H9 (cell line): ENCODE measurements around the gene TEAD1. TPM values are rescaled to one million over a fixed set of nuclear protein-coding genes. Genes with fewer than 3 reads are reported as not detected.

Experiments used
- DNase-seq: peaks from one replicate; pipeline ENCODE4 v3.0.0-alpha.2; 2017
- H2AFZ ChIP-seq: one replicate; pipeline ENCODE4 v1.6.1; 2013; ENCODE audit warnings: mild to moderate bottlenecking, low read length, control low read depth, moderate library complexity
- H2AK5ac ChIP-seq: 2 replicates; pipeline ENCODE4 v1.6.1; 2013; ENCODE audit warnings: low read length, control low read depth, mixed read lengths; ENCODE audit not compliant: insufficient read length
- H2BK120ac ChIP-seq: one replicate; pipeline ENCODE4 v1.6.1; 2013; ENCODE audit warnings: low read depth, mild to moderate bottlenecking, low read length, control low read depth, inconsistent platforms; ENCODE audit not compliant: poor library complexity, severe bottlenecking
- H2BK12ac ChIP-seq: 2 replicates; pipeline ENCODE4 v1.6.1; 2013; ENCODE audit warnings: low read length, control low read depth, mixed read lengths, low read depth; ENCODE audit not compliant: insufficient read length
- H2BK15ac ChIP-seq: 2 replicates; pipeline ENCODE4 v1.6.1; 2013; ENCODE audit warnings: low read depth, low read length, control low read depth
- H2BK20ac ChIP-seq: one replicate; pipeline ENCODE4 v1.6.1; 2013; ENCODE audit warnings: low read depth, mild to moderate bottlenecking, low read length, control low read depth, inconsistent platforms; ENCODE audit not compliant: poor library complexity, severe bottlenecking
- H2BK5ac ChIP-seq: 2 replicates; pipeline ENCODE4 v1.6.1; 2013; ENCODE audit warnings: low read length, control low read depth, mixed read lengths; ENCODE audit not compliant: insufficient read length
- H3K14ac ChIP-seq: 2 replicates; pipeline ENCODE4 v1.6.1; 2013; ENCODE audit warnings: low read length, control low read depth; ENCODE audit not compliant: insufficient read depth
- H3K18ac ChIP-seq: 2 replicates; pipeline ENCODE4 v1.6.1; 2013; ENCODE audit warnings: low read depth, mild to moderate bottlenecking, mixed read lengths, low read length, control low read depth; ENCODE audit not compliant: insufficient read length
- H3K23ac ChIP-seq: 2 replicates; pipeline ENCODE4 v1.6.1; 2013; ENCODE audit warnings: low read length, control low read depth, mixed read lengths, low read depth; ENCODE audit not compliant: insufficient read length
- H3K23me2 ChIP-seq: 2 replicates; pipeline ENCODE4 v1.6.1; 2013; ENCODE audit warnings: low read depth, mild to moderate bottlenecking, mixed read lengths, low read length, control low read depth; ENCODE audit not compliant: insufficient read length, poor library complexity, severe bottlenecking
- H3K27ac ChIP-seq: 2 replicates; pipeline ENCODE4 v1.5.1; 2013; ENCODE audit warnings: low read length, control low read depth, mixed read lengths, low read depth; ENCODE audit not compliant: insufficient read length
- H3K27me3 ChIP-seq: 2 replicates; pipeline ENCODE4 v1.6.1; 2013; ENCODE audit warnings: low read length, control low read depth, inconsistent platforms; ENCODE audit not compliant: insufficient read depth
- H3K4ac ChIP-seq: 2 replicates; pipeline ENCODE4 v1.6.1; 2013; ENCODE audit warnings: low read depth, mild to moderate bottlenecking, control low read depth, inconsistent platforms, low read length, moderate library complexity
- H3K4me1 ChIP-seq: 2 replicates; pipeline ENCODE4 v1.6.1; 2013; ENCODE audit warnings: low read length, control low read depth, inconsistent platforms; ENCODE audit not compliant: insufficient read depth
- H3K4me2 ChIP-seq: 2 replicates; pipeline ENCODE4 v1.6.1; 2013; ENCODE audit warnings: low read length, control low read depth, mixed read lengths; ENCODE audit not compliant: insufficient read length, insufficient read depth
- H3K56ac ChIP-seq: 2 replicates; pipeline ENCODE4 v1.6.1; 2013; ENCODE audit warnings: low read depth, mild to moderate bottlenecking, mixed read lengths, low read length, control low read depth; ENCODE audit not compliant: insufficient read length
- H3K79me1 ChIP-seq: 2 replicates; pipeline ENCODE4 v1.6.1; 2013; ENCODE audit warnings: low read depth, mild to moderate bottlenecking, moderate library complexity, low read length, control low read depth, inconsistent platforms; ENCODE audit not compliant: insufficient read depth, poor library complexity, severe bottlenecking
- H3K79me2 ChIP-seq: 2 replicates; pipeline ENCODE4 v1.6.1; 2013; ENCODE audit warnings: low read length, control low read depth, inconsistent platforms; ENCODE audit not compliant: insufficient read depth
- H3K9ac ChIP-seq: 2 replicates; pipeline ENCODE4 v1.6.1; 2013; ENCODE audit warnings: low read length, control low read depth, mixed read lengths; ENCODE audit not compliant: insufficient read length; ENCODE audit errors: extremely low read depth
- H3K9me3 ChIP-seq: one replicate; pipeline ENCODE4 v1.6.1; 2013; ENCODE audit warnings: low read depth, low read length, inconsistent platforms; ENCODE audit not compliant: control insufficient read depth
- H3T11ph ChIP-seq: one replicate; pipeline ENCODE4 v1.6.1; 2013; ENCODE audit warnings: mild to moderate bottlenecking, low read length, control low read depth, inconsistent platforms
- H4K20me1 ChIP-seq: one replicate; pipeline ENCODE4 v1.6.1; 2013; ENCODE audit not compliant: control insufficient read depth, insufficient read length, insufficient read depth
- H4K5ac ChIP-seq: 2 replicates; pipeline ENCODE4 v1.6.1; 2013; ENCODE audit warnings: low read depth, mild to moderate bottlenecking, mixed read lengths, low read length, control low read depth; ENCODE audit not compliant: insufficient read length
- H4K8ac ChIP-seq: replicated peaks from 2 replicates; pipeline ENCODE4 v1.6.1; 2013; ENCODE audit warnings: low read length, control low read depth, mixed read lengths, low read depth; ENCODE audit not compliant: insufficient read length
- H4K91ac ChIP-seq: 2 replicates; pipeline ENCODE4 v1.6.1; 2013; ENCODE audit warnings: low read depth, mild to moderate bottlenecking, moderate library complexity, mixed read lengths, low read length, control low read depth; ENCODE audit not compliant: insufficient read length
- H3K27ac Mint-ChIP-seq, 3 experiments: 2 replicates in 2 of 3; 3 replicates in 1 of 3; pipeline ENCODE4 v1.8.0; 2020 to 2021; ENCODE audit warnings: mixed read lengths in 3 of 3, mild to moderate bottlenecking in 1 of 3, moderate library complexity in 1 of 3
- H3K27me3 Mint-ChIP-seq: 2 replicates; pipeline ENCODE4 v1.8.0; 2021; ENCODE audit warnings: low read depth, mild to moderate bottlenecking, moderate library complexity, mixed read lengths
- H3K36me3 Mint-ChIP-seq, 3 experiments: 2 replicates in 2 of 3; 3 replicates in 1 of 3; pipeline ENCODE4 v1.8.0; 2020 to 2021; ENCODE audit warnings: low read depth in 3 of 3, mixed read lengths in 3 of 3; ENCODE audit not compliant: insufficient read depth in 1 of 3
- H3K4me1 Mint-ChIP-seq, 2 experiments: 2 replicates each; pipeline ENCODE4 v1.8.0; 2020; ENCODE audit warnings: mixed read lengths in 2 of 2
- H3K4me3 Mint-ChIP-seq, 2 experiments: 2 replicates in 1 of 2; 3 replicates in 1 of 2; pipeline ENCODE4 v1.8.0; 2020 to 2021; ENCODE audit warnings: mild to moderate bottlenecking in 2 of 2, mixed read lengths in 2 of 2, moderate library complexity in 1 of 2
- H3K9me3 Mint-ChIP-seq, 2 experiments: 2 replicates in 1 of 2; 3 replicates in 1 of 2; pipeline ENCODE4 v1.8.0; 2020; ENCODE audit warnings: mild to moderate bottlenecking in 2 of 2, mixed read lengths in 2 of 2, moderate library complexity in 1 of 2
- WGBS: extraction: QIAGEN DNeasy Blood & Tissue Kit; methylation state at CpG from one replicate; pipeline ENCODE4 v1.1.7; 2013; ENCODE audit warnings: missing lambda C conversion rate, low lambda C conversion rate, mixed read lengths; ENCODE audit not compliant: insufficient read length; ENCODE audit errors: extremely low coverage; 5-methylcytosine and 5-hydroxymethylcytosine counted together
- total RNA-seq: library from RNA; stranded (reverse); gene quantifications from 2 replicates; pipeline ENCODE4 v1.2.1, GENCODE V29; 2021
- TF ChIP-seq, protein P1 (sequence below): fragments of 200-600 bp; sonication (generic); conservative IDR thresholded peaks from 3 replicates; pipeline ENCODE4 v1.8.0; 2021; ENCODE audit warnings: antibody characterized with exemption, mild to moderate bottlenecking

The TEAD1 gene
- total RNA-seq, 1 experiment from 2014 or later, result 75.1 TPM

DNA sequence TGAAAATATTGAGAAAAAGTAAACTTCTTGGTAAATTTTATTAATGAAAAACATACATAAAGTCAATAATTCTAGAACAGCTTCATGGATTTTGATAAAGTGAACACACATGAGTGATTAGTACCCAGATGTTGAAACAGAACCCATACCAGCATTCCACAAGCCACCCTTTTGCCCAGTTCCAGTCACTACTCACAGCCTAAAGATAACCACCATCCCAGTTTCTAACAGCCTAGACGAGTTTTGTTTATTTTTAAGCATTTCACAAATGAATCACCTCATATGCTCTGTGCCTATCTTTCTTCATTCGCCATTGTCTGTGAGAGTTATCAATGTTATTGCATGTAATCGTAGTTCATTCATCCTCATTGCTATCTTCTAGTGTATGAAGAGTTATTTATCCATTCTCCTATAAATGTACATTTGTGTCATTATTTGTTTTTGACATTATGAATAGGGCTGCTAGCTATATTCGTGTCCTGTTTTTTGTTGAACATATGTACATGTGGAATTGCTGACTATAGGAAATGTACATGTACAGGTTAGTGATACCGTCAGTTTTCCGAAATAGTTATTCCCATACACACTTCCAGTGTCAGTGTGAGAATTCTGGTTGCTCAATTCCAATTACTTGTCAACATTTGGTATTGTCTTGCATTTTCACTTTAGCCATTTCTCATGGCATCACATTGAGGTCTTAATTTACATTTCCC lies 44.5 kb upstream of the TEAD1 start:
- no peak overlapping the region for H3K9ac ChIP-seq
- H3K9me3 Mint-ChIP-seq, result no peaks in the 10 kb centered on the region
- no CpG with 5 or more reads among the region's 6 CpGs for WGBS
- no peak overlapping the region for H3K4me3 Mint-ChIP-seq
- H4K91ac ChIP-seq, result no peak overlapping the region
- no peak overlapping the region for H3K27ac ChIP-seq
- no peak for DNase-seq
- no peaks in the 10 kb centered on the region for H3K27me3 ChIP-seq
- no peak overlapping the region for H2BK5ac ChIP-seq
- no peaks in the 10 kb centered on the region for H3K4me1 ChIP-seq
- H2BK12ac ChIP-seq, result no peak overlapping the region
- H3K4ac ChIP-seq, result no peak overlapping the region
- H3T11ph ChIP-seq, result no peak overlapping the region
- H4K8ac ChIP-seq, result no peak overlapping the region
- H3K4me2 ChIP-seq, result no peak overlapping the region
- no peaks in the 10 kb centered on the region for H3K23me2 ChIP-seq
- H2BK120ac ChIP-seq, result no peak overlapping the region
- H3K18ac ChIP-seq, result no peak overlapping the region
- H2AK5ac ChIP-seq, result no peak overlapping the region
- no peak overlapping the region for H2AFZ ChIP-seq
- H3K27ac Mint-ChIP-seq, result no peak overlapping the region
- H3K79me2 ChIP-seq, result no peaks in the 10 kb centered on the region
- peaks cover 2% of the 10 kb centered on the region; the same call in 1 of the 2 replicates for H3K27me3 Mint-ChIP-seq
- H3K9me3 ChIP-seq, result no peaks in the 10 kb centered on the region
- TF ChIP-seq, protein P1, sequence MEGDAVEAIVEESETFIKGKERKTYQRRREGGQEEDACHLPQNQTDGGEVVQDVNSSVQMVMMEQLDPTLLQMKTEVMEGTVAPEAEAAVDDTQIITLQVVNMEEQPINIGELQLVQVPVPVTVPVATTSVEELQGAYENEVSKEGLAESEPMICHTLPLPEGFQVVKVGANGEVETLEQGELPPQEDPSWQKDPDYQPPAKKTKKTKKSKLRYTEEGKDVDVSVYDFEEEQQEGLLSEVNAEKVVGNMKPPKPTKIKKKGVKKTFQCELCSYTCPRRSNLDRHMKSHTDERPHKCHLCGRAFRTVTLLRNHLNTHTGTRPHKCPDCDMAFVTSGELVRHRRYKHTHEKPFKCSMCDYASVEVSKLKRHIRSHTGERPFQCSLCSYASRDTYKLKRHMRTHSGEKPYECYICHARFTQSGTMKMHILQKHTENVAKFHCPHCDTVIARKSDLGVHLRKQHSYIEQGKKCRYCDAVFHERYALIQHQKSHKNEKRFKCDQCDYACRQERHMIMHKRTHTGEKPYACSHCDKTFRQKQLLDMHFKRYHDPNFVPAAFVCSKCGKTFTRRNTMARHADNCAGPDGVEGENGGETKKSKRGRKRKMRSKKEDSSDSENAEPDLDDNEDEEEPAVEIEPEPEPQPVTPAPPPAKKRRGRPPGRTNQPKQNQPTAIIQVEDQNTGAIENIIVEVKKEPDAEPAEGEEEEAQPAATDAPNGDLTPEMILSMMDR, result no peak
- H2BK15ac ChIP-seq, result no peak overlapping the region
- no peaks in the 10 kb centered on the region for H4K20me1 ChIP-seq
- no peak overlapping the region for H3K56ac ChIP-seq
- no peak overlapping the region for H3K14ac ChIP-seq
- H4K5ac ChIP-seq, result no peak overlapping the region
- peaks cover 0 to under 1% (median 0%) of the 10 kb centered on the region in 3 experiments; a peak in 1 of 7 replicates for H3K36me3 Mint-ChIP-seq
- H3K4me1 Mint-ChIP-seq, result no peaks in the 10 kb centered on the region
- H3K23ac ChIP-seq, result no peak overlapping the region
- H2BK20ac ChIP-seq, result no peak overlapping the region
- H3K79me1 ChIP-seq, result no peaks in the 10 kb centered on the region
